ENCODE results near the gene LRRC10.

The LRRC10 gene

DNA sequence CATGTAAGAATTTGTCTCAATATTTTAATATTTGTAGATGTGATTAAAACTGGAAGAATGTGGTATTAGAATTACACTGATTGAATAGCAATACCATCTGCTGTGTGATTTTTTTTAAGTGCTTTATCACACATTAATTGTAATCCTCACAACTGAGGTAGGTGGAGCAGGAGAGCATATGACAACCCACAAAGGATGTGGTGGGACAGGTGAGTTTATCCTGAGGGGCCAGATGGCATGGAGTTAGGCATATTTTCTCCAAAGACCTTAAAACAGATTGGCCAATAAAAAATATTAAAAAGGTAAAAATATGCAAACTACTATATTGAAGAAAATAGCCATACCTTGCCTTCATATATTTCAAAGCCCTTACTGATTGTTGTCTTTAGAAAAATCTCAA, 7.8 kb downstream of the LRRC10 start:
- H3K4me3 ChIP-seq (ENCODE audit: low read depth, low read length): no peak overlapping the region
- no peak for TF ChIP-seq CTCF (IDR thresholded peaks at IDR 0.05; ENCODE audit: insufficient read depth, low read depth, low read length, missing control alignments)
- no peak for DNase-seq (ENCODE audit: low read depth)

DNA sequence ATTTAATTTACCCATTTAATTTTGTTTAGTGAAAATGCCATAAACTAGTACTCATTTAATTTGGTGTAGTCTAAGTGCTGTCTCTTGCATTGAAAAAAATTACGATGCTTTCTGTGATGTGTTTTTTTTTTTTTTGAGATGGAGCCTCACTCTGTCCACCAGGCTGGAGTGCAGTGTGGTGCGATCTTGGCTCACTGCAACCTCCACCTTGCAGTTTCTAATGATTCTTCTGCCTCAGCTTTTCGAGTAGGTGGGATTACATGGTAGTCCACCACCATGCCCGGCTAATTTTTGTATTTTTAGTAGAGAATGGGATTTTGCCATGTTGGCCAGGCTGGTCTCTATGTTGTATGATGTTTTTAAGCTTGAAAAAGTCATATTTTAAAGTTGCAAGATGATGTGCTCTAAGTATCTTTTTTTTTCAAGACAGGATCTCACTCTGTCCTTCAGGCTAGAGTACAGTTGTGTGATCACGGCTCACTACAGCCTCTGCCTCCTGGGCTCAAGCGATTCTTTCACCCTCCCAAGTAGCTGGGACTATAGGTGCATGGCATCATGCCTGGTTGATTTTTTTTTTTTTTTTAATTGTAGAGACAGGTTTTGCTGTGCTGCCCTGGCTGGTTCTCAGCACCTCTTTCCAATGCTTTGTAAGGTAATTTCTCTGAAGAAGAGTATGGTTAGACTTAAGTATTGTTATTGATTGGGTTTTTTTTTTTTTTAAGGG, 8.6 kb downstream of the LRRC10 start:
- TF ChIP-seq CTCF (IDR thresholded peaks at IDR 0.05; ENCODE audit: insufficient read depth, low read depth, low read length, missing control alignments): no peak
- no peak overlapping the region for H3K4me3 ChIP-seq (ENCODE audit: low read depth, low read length)
- DNase-seq (ENCODE audit: low read depth): no peak

GRCh38 chr12:69600804-69601203, 9.9 kb downstream of the LRRC10 start:
- H3K4me3 ChIP-seq (ENCODE audit: low read depth, low read length): no peak overlapping the region
- no peak for TF ChIP-seq CTCF (IDR thresholded peaks at IDR 0.05; ENCODE audit: insufficient read depth, low read depth, low read length, missing control alignments)

DNA sequence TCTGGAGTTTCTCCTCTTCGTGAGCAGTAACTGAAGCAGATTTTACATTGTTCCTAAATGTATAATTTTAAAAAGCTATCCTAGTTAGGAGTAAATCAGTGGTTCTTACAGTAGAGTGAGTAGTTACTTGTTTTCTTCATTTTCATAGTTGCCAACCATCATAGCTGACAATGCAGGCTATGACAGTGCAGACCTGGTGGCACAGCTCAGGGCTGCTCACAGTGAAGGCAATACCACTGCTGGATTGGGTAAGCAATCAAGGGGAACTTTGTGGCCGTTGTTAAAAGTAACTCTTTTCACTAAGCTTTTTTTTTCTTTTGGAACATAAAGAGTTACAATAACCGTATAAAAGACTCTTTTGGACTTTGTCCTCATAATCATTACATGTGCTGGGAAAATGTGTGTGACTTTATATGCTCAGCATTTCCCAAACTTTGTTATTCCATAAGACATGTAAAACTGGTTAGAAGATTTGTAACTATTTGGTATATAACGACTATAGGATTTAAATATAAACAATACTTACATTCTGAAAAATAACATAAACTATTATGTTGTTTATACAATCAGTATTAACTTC, 12.4 kb downstream of the LRRC10 start:
- TF ChIP-seq CTCF (IDR thresholded peaks at IDR 0.05; ENCODE audit: insufficient read depth, low read depth, low read length, missing control alignments): no peak
- DNase-seq (ENCODE audit: low read depth): no peak
- H3K4me3 ChIP-seq (ENCODE audit: low read depth, low read length): no peak overlapping the region

More at GRCh38 chr12:69600804-69601203, 9.9 kb downstream of the LRRC10 start:
- no peak for DNase-seq (ENCODE audit: low read depth)

- peak; percentile 7 for DNase-seq (ENCODE audit: low read depth)
- no peak for TF ChIP-seq CTCF (IDR thresholded peaks at IDR 0.05; ENCODE audit: insufficient read depth, low read depth, low read length, missing control alignments)
- no peak overlapping the region for H3K4me3 ChIP-seq (ENCODE audit: low read depth, low read length)
These were observed 15.0 kb downstream of the LRRC10 start for GRCh38 chr12:69595689-69596088.

GRCh38 chr12:69589082-69589481, 21.6 kb downstream of the LRRC10 start:
- H3K4me3 ChIP-seq (ENCODE audit: low read depth, low read length): no peak overlapping the region
- no peak for TF ChIP-seq CTCF (IDR thresholded peaks at IDR 0.05; ENCODE audit: insufficient read depth, low read depth, low read length, missing control alignments)
- no peak for DNase-seq (ENCODE audit: low read depth)

DNA sequence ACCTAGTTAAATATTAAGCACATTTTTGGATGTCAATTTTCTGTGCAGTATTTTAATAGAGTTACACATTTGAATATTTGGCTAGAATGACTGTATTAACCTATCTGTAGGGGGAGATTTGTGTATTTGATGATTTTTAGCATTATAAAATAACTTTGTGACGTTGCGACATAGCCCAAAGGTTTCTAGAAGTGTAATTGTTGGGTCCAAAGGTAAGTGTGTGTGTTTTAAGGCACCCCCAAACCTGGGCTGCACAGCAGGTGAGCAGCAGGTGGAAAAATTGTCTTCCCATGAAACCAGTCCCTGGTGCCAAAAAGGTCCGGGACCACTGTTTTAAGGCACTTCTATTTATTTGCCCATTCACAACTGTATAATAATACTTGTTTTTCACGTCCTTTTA, 22.2 kb downstream of the LRRC10 start:
- DNase-seq (ENCODE audit: low read depth): no peak
- TF ChIP-seq CTCF (IDR thresholded peaks at IDR 0.05; ENCODE audit: insufficient read depth, low read depth, low read length, missing control alignments): no peak
- no peak overlapping the region for H3K4me3 ChIP-seq (ENCODE audit: low read depth, low read length)

All from GM12865 (cell line).